Psoas muscle (tissue), 8 donors: Measurements from ENCODE around the gene SLC43A1. TPM values are rescaled to one million over a fixed set of nuclear protein-coding genes. Genes with fewer than 3 reads are reported as not detected.

ENCODE experiments used
- ATAC-seq, 4 donors: fragments of 200-7000 bp; cut with Tn5 transposase; one replicate each; pipeline ENCODE4 v1.9.1; 2020; ENCODE audit warnings: moderate library complexity in 3 of 4, mild to moderate bottlenecking in 2 of 4
- DNase-seq, 2 donors: peaks; one replicate each; pipeline ENCODE4 v3.0.0-alpha.2; 2020
- H3K27ac ChIP-seq: fragments of 200-600 bp; one replicate; pipeline ENCODE4 v1.8.0; 2022
- H3K27me3 ChIP-seq, 3 donors: fragments of 200-600 bp in 1 of 3; one replicate each; pipeline versions ENCODE4 v1.6.1 to v1.8.0; 2013 to 2022; ENCODE audit warnings: low read length in 2 of 3, mild to moderate bottlenecking in 2 of 3, moderate library complexity in 1 of 3; ENCODE audit not compliant: insufficient read depth in 3 of 3
- H3K36me3 ChIP-seq, 2 donors: fragments of 200-600 bp in 1 of 2; one replicate each; pipeline versions ENCODE4 v1.6.1 to v1.8.0; 2013 to 2022; ENCODE audit warnings: low read depth in 1 of 2, mild to moderate bottlenecking in 1 of 2, moderate library complexity in 1 of 2; ENCODE audit not compliant: insufficient read depth in 1 of 2
- H3K4me1 ChIP-seq: fragments of 200-600 bp; one replicate; pipeline ENCODE4 v1.8.0; 2022
- H3K4me3 ChIP-seq: fragments of 200-600 bp; one replicate; pipeline ENCODE4 v1.8.0; 2022; ENCODE audit warnings: mild to moderate bottlenecking
- H3K9me3 ChIP-seq: fragments of 200-600 bp; one replicate; pipeline ENCODE4 v1.8.0; 2022
- CTCF ChIP-seq: fragments of 200-600 bp; IDR thresholded peaks from one replicate; pipeline ENCODE4 v1.8.0; 2022; ENCODE audit warnings: antibody characterized with exemption
- WGBS, 3 donors: extraction: QIAGEN DNeasy Blood & Tissue Kit; methylation state at CpG; one replicate each; pipeline versions ENCODE4 v1.1.6 to v1.1.7; 2013; 5-methylcytosine and 5-hydroxymethylcytosine counted together
- intact Hi-C, 2 donors: fragments of 100-400 bp; cut with DNase I; formaldehyde crosslinking; loops; one replicate each; pipeline versions ENCODE4 v1.11.0 to v1.14.2; 2022
- polyA plus RNA-seq, 3 donors: library from polyadenylated mRNA; stranded (reverse); fragments of 200-250 nt; gene quantifications; one replicate each; pipeline ENCODE4 v1.2.3, GENCODE V29; 2013
- total RNA-seq, 4 donors: library from RNA; stranded (reverse); fragmentation: NEBNext Ultra II Directional in 2 of 4; extraction: Animal tissue kit (Norgen Biotek cat#: 25700) in 2 of 4; gene quantifications; one replicate each; pipeline versions ENCODE4 v1.2.1 to v1.2.4, GENCODE V29; 2021 to 2023
- donor health status: healthy with polysubstance abuse.
- donor health status: DM: no; HTN: no; CAD: no; lungs with moderate emphysema.
- donor health status: Bipolar disorder and iron deficiency.
- donor health status: healthy.
- donor health status: DM: yes; HTN: yes; CAD: no.
- donor health status: DM: no; HTN: no; CAD: no.
- donor health status: DM: no; HTN: no; CAD: no.
- donor health status: DM: yes; HTN: yes; CAD: no.

Gene SLC43A1
- total and polyA plus RNA-seq, 7 donors = 3.5 to 15.3 (median 7.5) TPM

GRCh38 chr11:57530596-57531507, 15.3 kb upstream of the SLC43A1 start, which contains the start of gene TIMM10:
TIMM10 (minus strand) TSS chr11:57530754; CDS start chr11:57530189, 565 bp downstream.
- no peaks in the 10 kb centered on the region for H3K27me3 ChIP-seq
- H3K9me3 ChIP-seq = no peaks in the 10 kb centered on the region
- H3K27ac ChIP-seq = peak within 1 kb of the TSS; percentile 86
- intact Hi-C loops = no loop called here
- H3K36me3 ChIP-seq = peaks cover 0 to 20% of the 10 kb centered on the region in 2 donors
- WGBS, 3 donors = 0 to 1% (median 0%) methylated on average over 49 of the region's 49 CpGs
- peak within 1 kb of the TSS; percentile 82 for H3K4me3 ChIP-seq
- peaks cover 15% of the 10 kb centered on the region for H3K4me1 ChIP-seq
- TF ChIP-seq CTCF = no peak
- ATAC-seq (peak; percentile 97 to 98 (median 98)), DNase-seq (peak; percentile 92 to 97)

GRCh38 chr11:57530215-57530595, 14.7 kb upstream of the SLC43A1 start:
- Histone ChIP-seq H3K36me3 (peaks cover 0 to 23% of the 10 kb centered on the region in 2 donors), H3K27me3 (no peaks in the 10 kb centered on the region), H3K27ac (peak overlapping the region; percentile 86), H3K4me3 (peak overlapping the region; percentile 82), H3K9me3 (no peaks in the 10 kb centered on the region), H3K4me1 (peaks cover 15% of the 10 kb centered on the region)
- intact Hi-C loops = no loop called here
- WGBS, 3 donors = 1 to 4% (median 2%) methylated on average over 17 of the region's 17 CpGs
- TF ChIP-seq CTCF = no peak
- DNase-seq (no peak), ATAC-seq (peak in 3 of 4 donors; percentile 1 to 41 (median 5))

GRCh38 chr11:57529012-57529411, 13.5 kb upstream of the SLC43A1 start:
- ATAC-seq (no peak), DNase-seq (no peak)
- Histone ChIP-seq H3K4me1 (peaks cover 15% of the 10 kb centered on the region), H3K9me3 (no peaks in the 10 kb centered on the region), H3K36me3 (peaks cover 0 to 26% of the 10 kb centered on the region in 2 donors), H3K27me3 (no peaks in the 10 kb centered on the region), H3K27ac (no peak overlapping the region), H3K4me3 (peak overlapping the region; percentile 82)
- intact Hi-C loops = loop anchor here (5.0 kb wide), 3 partner anchors 52 to 182 kb away; no protein-coding TSS in a partner anchor
- TF ChIP-seq CTCF = no peak

GRCh38 chr11:57527056-57527631, 11.6 kb upstream of the SLC43A1 start:
- TF ChIP-seq CTCF = peak; percentile 96
- Histone ChIP-seq H3K9me3 (no peaks in the 10 kb centered on the region), H3K4me3 (no peak overlapping the region), H3K4me1 (peaks cover 15% of the 10 kb centered on the region), H3K27ac (no peak overlapping the region), H3K36me3 (peaks cover 0 to 26% of the 10 kb centered on the region in 2 donors), H3K27me3 (no peaks in the 10 kb centered on the region)
- DNase-seq = peak; percentile 55 to 79
- WGBS, 3 donors = 17 to 19% (median 18%) methylated on average over 7 of the region's 7 CpGs
- peak in 2 of 4 donors; percentile 31 to 39 for ATAC-seq
- intact Hi-C loops = loop anchor here (1.0 to 5.0 kb wide), 6 partner anchors 34 to 180 kb away; no protein-coding TSS in a partner anchor
